LNCaP clone FGC (cell line): Measurements from ENCODE around the gene NEK5.
"Not testable (repeated sequence)": the region's sequence is repeated elsewhere in the genome, so short reads cannot be mapped to it uniquely, and the experiment has no call there.

Experiments
- DNase-seq: peaks from one replicate; pipeline ENCODE4 v3.0.0-alpha.2; 2011; ENCODE audit warnings: low read depth
- H3K4me3 ChIP-seq: 2 replicates; pipeline ENCODE4 v1.5.1; 2011; ENCODE audit warnings: mild to moderate bottlenecking, low read depth, low read length, control low read depth
- TF ChIP-seq, protein P1 (sequence below): IDR thresholded peaks from 2 replicates; pipeline ENCODE4 v1.5.1; 2012; ENCODE audit warnings: mild to moderate bottlenecking; ENCODE audit not compliant: control insufficient read depth, insufficient read depth; ENCODE audit errors: extremely low read depth

The NEK5 gene

DNA sequence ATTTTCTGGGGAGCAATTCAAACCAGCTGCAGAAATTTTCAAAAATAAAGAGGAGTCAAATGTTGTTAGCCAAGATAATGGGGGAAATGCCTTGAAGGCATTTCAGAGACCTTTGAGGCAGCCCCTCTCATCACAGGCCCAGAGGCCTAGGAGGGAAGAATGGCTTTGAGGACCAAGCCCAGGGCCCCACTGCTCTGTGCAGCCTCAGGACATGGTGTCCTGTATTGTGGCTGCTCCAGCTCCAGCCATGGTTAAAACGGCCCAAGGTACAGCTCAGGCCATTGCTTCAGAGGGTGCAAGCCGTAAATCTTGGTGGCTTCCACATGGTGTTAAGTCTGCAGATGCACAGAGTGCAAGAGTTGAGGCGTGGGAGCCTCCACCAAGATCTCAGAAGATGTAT, 32.1 kb downstream of the NEK5 start:
- H3K4me3 ChIP-seq: no peak overlapping the region
- TF ChIP-seq, protein P1, sequence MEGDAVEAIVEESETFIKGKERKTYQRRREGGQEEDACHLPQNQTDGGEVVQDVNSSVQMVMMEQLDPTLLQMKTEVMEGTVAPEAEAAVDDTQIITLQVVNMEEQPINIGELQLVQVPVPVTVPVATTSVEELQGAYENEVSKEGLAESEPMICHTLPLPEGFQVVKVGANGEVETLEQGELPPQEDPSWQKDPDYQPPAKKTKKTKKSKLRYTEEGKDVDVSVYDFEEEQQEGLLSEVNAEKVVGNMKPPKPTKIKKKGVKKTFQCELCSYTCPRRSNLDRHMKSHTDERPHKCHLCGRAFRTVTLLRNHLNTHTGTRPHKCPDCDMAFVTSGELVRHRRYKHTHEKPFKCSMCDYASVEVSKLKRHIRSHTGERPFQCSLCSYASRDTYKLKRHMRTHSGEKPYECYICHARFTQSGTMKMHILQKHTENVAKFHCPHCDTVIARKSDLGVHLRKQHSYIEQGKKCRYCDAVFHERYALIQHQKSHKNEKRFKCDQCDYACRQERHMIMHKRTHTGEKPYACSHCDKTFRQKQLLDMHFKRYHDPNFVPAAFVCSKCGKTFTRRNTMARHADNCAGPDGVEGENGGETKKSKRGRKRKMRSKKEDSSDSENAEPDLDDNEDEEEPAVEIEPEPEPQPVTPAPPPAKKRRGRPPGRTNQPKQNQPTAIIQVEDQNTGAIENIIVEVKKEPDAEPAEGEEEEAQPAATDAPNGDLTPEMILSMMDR: no peak
- no peak for DNase-seq

DNA sequence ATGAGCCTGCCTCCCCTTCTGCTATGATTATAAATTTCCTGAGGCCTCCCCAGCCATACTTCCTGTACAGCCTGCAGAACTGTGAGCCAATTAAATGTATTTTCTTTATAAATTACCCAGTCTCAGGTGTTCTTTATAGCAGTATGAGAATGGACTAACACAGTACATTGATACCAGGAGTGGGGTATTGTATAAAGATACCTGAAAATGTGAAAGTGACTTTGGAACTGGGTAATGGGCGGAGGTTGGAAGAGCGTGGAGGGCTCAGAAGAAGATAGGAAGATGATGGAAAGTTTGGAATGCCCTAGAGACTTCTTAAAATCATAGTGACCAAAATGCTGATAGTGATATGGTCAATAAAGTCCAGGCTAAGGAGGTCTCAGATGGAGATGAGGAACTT, 32.8 kb downstream of the NEK5 start:
- no peak overlapping the region for H3K4me3 ChIP-seq
- DNase-seq: no peak
- TF ChIP-seq, protein P1: no peak

DNA sequence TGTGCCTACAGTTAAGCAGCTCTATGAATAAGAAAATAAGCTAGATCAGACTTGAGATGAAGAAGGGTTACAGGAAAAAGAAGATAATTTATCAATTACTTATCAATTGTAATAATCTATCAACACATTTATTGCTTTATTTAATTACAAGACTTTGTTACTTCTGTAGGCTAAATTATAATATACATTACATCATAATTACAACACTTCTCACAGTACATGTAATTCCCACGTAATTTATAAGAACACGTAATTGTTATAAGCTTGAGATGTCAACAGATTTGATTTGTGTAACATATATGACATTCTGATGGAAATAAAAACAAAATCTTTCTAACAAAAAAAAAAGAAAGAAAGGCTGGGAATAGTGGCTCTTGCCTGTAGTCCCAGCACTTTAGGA, 36.8 kb downstream of the NEK5 start:
- H3K4me3 ChIP-seq: no peak overlapping the region
- TF ChIP-seq, protein P1: no peak

DNA sequence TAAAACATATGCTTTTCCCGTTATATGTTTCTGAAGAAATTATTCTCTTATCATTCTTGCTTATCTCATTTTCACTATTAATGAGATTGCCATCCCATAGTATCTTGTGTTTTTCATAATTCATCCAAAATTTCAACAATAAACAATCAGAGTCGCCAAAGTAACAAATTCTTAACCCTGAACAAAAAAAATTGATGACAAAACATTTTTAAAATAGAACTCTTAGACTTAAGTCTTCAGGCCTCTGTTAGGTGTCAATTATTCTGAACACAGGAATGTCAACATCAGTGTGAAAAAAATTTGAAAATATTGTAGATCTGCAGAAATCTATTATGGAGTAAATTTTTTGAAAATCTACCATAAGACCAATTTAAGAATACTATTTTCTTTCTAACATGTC, 37.4 kb downstream of the NEK5 start:
- TF ChIP-seq, protein P1: no peak
- no peak overlapping the region for H3K4me3 ChIP-seq
- DNase-seq: no peak

More for the DNA sequence above, 36.8 kb downstream of the NEK5 start:
- no peak for DNase-seq

DNA sequence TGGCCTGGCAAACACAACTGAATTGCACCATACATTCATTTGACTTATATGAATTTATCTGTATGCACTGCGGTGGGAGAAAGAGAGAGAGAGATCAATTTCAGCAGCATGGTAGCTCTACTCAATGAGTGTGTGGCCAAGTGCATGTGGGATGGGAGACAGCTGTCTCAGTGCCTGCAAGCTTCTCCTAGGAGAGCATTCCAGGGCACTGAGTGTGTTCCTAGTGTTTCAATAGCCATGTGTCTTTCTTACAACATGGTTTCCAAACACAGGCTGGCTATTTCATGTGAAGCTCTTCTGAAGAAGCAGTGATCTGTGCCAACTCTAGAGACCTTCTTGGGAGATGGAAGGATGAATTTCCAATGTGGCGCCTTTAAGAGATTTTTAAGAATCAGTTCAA, 43.5 kb downstream of the NEK5 start:
- no peak for DNase-seq
- H3K4me3 ChIP-seq: no peak overlapping the region
- TF ChIP-seq, protein P1: no peak

DNA sequence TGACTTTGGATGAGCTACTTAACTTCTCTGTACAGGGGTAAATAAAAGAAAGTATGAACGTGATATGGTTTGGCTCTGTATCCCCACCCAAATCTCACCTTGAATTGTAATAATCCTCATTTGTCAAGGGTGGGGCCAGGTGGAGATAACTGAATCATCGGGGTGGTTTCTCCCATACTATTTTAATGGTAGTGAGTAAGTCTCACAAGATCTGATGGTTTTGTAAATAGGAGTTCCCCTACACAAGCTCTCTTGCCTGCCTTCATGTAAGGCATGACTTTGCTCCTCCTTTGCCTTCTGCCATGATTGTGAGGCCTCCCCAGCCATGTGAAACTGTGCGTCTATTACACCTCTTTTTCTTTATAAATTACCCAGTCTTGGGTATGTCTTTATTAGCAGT, 43.9 kb downstream of the NEK5 start:
- not testable (repeated sequence) for DNase-seq, H3K4me3 ChIP-seq

DNA sequence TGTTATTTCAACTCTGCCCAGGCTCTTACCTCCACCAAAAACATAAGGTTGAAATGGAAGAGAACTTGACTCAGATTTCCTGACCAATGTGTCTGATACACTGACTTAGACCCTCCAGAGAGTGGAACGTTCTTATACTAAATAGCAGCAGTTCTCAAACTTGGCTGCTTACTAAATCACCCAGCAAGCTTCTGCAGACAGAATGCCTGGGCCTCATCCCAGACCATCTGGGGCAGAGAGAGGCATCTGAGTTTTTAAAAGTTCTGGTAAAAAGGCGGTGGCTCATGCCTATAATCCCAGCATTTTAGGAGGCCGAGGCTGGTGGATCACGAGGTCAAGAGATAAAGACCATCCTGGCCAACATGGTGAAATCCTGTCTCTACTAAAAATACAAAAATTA, 46.3 kb downstream of the NEK5 start:
- TF ChIP-seq, protein P1: no peak
- DNase-seq: no peak
- H3K4me3 ChIP-seq: no peak overlapping the region

DNA sequence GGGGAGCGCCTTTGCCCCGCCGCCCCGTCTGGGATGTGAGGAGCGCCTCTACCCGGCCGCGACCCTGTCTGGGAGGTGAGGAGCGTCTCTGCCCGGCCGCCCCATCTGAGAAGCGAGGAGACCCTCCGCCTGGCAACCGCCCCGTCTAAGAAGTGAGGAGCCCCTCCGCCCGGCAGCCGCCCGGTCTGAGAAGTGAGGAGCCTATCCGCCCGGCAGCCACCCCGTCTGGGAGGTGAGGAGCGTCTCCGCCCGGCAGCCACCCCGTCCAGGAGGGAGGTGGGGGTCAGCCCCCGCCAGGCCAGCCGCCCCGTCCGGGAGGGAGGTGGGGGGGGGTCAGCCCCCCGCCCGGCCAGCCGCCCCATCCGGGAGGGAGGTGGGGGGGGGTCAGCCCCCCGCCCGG, 49.0 kb downstream of the NEK5 start:
- not testable (repeated sequence) for DNase-seq, H3K4me3 ChIP-seq
